ENCODE data around the gene KDM4C. TPM values are rescaled to one million over a fixed set of nuclear protein-coding genes. Genes with fewer than 3 reads are reported as not detected.

The KDM4C gene
- total RNA-seq, 4 donors from 2014 or later = 39.0 to 113 (median 43.9) TPM

GRCh38 chr9:6930827-6931226, 173.1 kb downstream of the KDM4C start:
- Histone ChIP-seq H3K27ac (no peak overlapping the region), H3K4me1 (peaks cover 4% of the 10 kb centered on the region), H3K27me3 (no peaks in the 10 kb centered on the region), H3K4me3 (no peak overlapping the region), H3K36me3 (no peaks in the 10 kb centered on the region), H3K9me3 (no peaks in the 10 kb centered on the region)
- TF ChIP-seq CTCF (IDR thresholded peaks at IDR 0.05) (no peak), EP300 (IDR thresholded peaks at IDR 0.05) (no peak), POLR2A (IDR thresholded peaks at IDR 0.05) (no peak), POLR2AphosphoS5 (IDR thresholded peaks at IDR 0.05) (no peak)
- no peak for DNase-seq (ENCODE audit: low spot score in 2 of 2)

- Histone ChIP-seq H3K9me3 (no peaks in the 10 kb centered on the region), H3K4me1 (peaks cover 4% of the 10 kb centered on the region), H3K4me3 (no peak overlapping the region), H3K27ac (no peak overlapping the region), H3K27me3 (no peaks in the 10 kb centered on the region), H3K36me3 (no peaks in the 10 kb centered on the region)
- no peak for DNase-seq (ENCODE audit: low spot score in 2 of 2)
- TF ChIP-seq POLR2AphosphoS5 (IDR thresholded peaks at IDR 0.05) = no peak
- TF ChIP-seq EP300 (IDR thresholded peaks at IDR 0.05) = no peak
- TF ChIP-seq POLR2A (IDR thresholded peaks at IDR 0.05) = no peak
- TF ChIP-seq CTCF (IDR thresholded peaks at IDR 0.05) = no peak
- WGBS = 66% methylated on average over 4 of the region's 4 CpGs
Measured at GRCh38 chr9:6931913-6932312, 174.1 kb downstream of the KDM4C start.

GRCh38 chr9:6936103-6936502, 178.3 kb downstream of the KDM4C start:
- Histone ChIP-seq H3K9me3 (no peaks in the 10 kb centered on the region), H3K4me3 (no peak overlapping the region), H3K27ac (no peak overlapping the region), H3K4me1 (peaks cover 4% of the 10 kb centered on the region), H3K27me3 (no peaks in the 10 kb centered on the region), H3K36me3 (no peaks in the 10 kb centered on the region)
- WGBS = 95% methylated on average over 1 of the region's 1 CpG
- TF ChIP-seq CTCF (IDR thresholded peaks at IDR 0.05) (no peak), POLR2A (IDR thresholded peaks at IDR 0.05) (no peak), EP300 (IDR thresholded peaks at IDR 0.05) (no peak), POLR2AphosphoS5 (IDR thresholded peaks at IDR 0.05) (no peak)
- no peak for DNase-seq (ENCODE audit: low spot score in 2 of 2)

GRCh38 chr9:6937209-6937608, 179.4 kb downstream of the KDM4C start:
- Histone ChIP-seq H3K36me3 (no peaks in the 10 kb centered on the region), H3K27me3 (no peaks in the 10 kb centered on the region), H3K4me3 (no peak overlapping the region), H3K9me3 (no peaks in the 10 kb centered on the region), H3K27ac (no peak overlapping the region), H3K4me1 (peaks cover 4% of the 10 kb centered on the region)
- 95% methylated on average over 2 of the region's 2 CpGs for WGBS
- no peak for DNase-seq (ENCODE audit: low spot score in 2 of 2)
- TF ChIP-seq POLR2AphosphoS5 (IDR thresholded peaks at IDR 0.05) (no peak), CTCF (IDR thresholded peaks at IDR 0.05) (no peak), EP300 (IDR thresholded peaks at IDR 0.05) (no peak), POLR2A (IDR thresholded peaks at IDR 0.05) (no peak)

GRCh38 chr9:6938447-6938846, 180.7 kb downstream of the KDM4C start:
- TF ChIP-seq EP300 (IDR thresholded peaks at IDR 0.05) (no peak), POLR2A (IDR thresholded peaks at IDR 0.05) (no peak), POLR2AphosphoS5 (IDR thresholded peaks at IDR 0.05) (no peak), CTCF (IDR thresholded peaks at IDR 0.05) (no peak)
- no peaks in the 10 kb centered on the region for H3K36me3 ChIP-seq

More at GRCh38 chr9:6938447-6938846, 180.7 kb downstream of the KDM4C start:
- Histone ChIP-seq H3K4me3 (no peak overlapping the region), H3K27me3 (no peaks in the 10 kb centered on the region), H3K27ac (no peak overlapping the region), H3K9me3 (no peaks in the 10 kb centered on the region), H3K4me1 (no peaks in the 10 kb centered on the region)
- WGBS = 34% methylated on average over 3 of the region's 3 CpGs
- DNase-seq (ENCODE audit: low spot score in 2 of 2) = no peak
